ENCODE measurements around the gene PTPRZ1.
A peak's percentile ranks its signal among the peaks of the same experiment; 100 is the strongest.

Gene PTPRZ1

DNA sequence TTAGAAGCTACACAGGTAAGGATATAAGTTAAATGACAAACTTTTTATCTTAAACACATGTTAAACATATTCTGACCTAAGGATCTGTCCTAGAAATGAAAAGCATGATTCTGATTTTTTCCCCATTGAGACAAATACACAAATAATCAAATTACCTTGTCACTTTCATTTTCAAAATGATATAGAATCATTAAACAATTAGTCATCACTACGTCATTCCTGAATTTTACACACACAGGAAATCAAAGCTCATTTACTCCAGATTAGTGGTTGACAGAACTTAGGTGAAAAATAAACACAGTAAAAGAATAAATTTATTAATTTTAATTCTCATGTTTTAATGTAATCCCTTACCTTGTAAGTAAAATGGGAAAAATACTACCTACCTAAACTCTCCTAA, 182.1 kb downstream of the PTPRZ1 start:
- no peak for DNase-seq (ENCODE audit: low spot score)

DNA sequence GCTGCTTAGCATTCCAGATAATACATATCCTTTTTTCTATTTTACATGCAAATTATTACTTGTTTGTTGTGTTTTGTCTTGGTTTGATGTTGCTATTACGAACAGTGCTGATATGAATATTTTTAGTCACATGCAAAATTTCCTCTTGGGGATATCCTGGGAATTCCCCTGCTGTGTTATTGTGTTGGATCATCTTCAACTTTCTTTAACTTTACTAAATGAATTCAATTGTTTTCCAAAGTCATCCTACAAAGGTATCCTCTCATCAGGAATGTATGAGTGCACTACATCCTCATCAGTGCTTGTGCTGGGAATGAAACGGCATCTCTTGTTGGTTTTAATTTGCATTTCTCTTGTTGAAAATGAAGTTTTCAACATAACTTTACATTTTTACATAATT, 184.0 kb downstream of the PTPRZ1 start:
- no peak for DNase-seq (ENCODE audit: low spot score)

DNA sequence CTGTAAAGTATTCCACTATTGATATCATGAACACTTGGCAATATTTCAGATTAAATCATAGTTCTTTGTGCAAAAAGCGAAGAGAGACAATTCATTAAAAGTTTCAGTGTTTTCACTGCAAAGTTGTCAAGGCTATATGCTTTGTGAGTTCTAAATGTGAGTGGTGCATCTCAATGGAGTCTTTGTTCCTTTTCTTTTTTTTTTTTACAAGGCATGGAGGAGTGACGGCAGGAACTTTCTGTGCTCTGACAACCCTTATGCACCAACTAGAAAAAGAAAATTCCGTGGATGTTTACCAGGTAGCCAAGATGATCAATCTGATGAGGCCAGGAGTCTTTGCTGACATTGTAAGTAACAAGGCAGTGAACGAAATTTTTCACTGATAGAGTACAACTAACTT, 186.6 kb downstream of the PTPRZ1 start:
- DNase-seq (ENCODE audit: low spot score) = no peak

DNA sequence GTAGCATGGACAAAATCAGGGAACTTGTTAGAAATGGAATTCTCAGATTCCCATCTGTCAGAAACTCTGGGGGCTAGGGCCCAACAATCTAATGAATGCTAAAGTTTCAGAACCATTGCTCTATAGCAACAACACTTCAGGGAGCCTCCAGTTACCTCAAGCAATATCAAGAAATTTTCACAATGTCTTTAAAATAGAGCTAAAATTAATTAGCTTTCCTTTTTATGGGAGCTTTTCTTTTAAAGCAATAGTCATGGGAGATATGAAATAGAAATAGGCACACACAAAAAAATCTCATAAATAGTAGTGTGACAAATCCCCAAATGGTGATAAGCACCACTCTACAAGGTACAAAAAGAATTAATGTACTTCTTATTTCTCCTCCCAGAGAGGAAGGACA, 190.2 kb downstream of the PTPRZ1 start:
- DNase-seq (ENCODE audit: low spot score) = no peak

GRCh38 chr7:122064971-122065370, 192.0 kb downstream of the PTPRZ1 start:
- no peak for DNase-seq (ENCODE audit: low spot score)

DNA sequence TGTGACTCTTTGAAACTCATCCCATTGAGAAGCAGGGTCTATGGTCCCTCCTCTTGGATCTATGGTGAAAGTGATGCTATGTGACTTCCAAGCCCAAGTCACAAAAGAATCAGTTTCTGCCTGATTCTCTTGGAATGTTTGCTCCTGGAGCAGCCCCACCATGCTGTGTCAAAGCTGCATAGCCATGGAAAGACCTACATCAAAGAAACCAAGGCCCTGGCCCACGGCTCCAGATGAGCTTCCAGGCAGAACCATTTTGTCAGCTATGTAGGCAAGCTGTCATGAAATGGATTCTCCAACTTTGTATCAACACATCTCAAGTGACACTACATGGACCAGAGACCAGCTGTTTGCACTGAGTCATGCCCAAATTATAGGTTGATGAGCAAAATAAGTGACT, 194.1 kb downstream of the PTPRZ1 start:
- no peak for DNase-seq (ENCODE audit: low spot score)

GRCh38 chr7:122068046-122068445, 195.1 kb downstream of the PTPRZ1 start:
- no peak for DNase-seq (ENCODE audit: low spot score)

DNA sequence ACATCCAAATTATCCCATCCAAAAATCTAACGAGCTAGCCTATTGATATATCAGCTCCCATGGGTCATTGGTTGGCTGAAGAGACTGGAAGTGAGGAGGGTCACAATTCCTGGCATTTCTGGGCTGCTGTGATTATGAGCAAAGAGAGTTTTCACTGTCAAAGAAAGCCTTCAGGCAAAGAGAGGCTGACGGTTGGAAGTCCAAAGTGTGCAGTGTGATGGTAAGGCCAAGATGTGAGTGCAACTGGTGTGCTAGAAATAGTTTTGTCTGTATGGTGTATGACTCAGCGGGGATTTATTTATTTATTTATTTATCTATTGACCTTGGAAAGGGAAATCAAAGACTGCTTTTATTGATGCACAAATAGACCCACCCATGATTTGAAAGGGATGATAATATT, 196.0 kb downstream of the PTPRZ1 start:
- no peak for DNase-seq (ENCODE audit: low spot score)

GRCh38 chr7:122070062-122070461, 197.1 kb downstream of the PTPRZ1 start:
- no peak for DNase-seq (ENCODE audit: low spot score)

GRCh38 chr7:122070834-122071233, 197.9 kb downstream of the PTPRZ1 start:
- no peak for DNase-seq (ENCODE audit: low spot score)

DNA sequence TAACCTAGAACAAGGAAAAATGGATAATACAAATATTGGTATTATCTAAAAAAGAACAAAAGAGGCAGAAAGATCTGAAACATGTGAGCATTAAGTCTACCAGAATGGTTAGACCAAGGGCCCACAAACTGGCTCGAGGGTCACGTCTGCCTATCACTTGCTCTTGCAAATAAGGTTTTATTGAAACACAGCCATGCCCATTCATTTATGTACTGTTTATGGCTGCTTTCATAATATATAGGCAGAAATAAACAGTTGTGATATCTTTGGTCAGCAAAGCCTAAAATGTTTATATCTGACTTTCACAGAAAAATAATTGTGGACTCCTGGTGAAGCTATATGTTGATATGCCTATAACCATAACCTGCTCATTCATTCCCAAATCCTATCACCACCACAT, 199.3 kb downstream of the PTPRZ1 start:
- no peak for DNase-seq (ENCODE audit: low spot score)

DNA sequence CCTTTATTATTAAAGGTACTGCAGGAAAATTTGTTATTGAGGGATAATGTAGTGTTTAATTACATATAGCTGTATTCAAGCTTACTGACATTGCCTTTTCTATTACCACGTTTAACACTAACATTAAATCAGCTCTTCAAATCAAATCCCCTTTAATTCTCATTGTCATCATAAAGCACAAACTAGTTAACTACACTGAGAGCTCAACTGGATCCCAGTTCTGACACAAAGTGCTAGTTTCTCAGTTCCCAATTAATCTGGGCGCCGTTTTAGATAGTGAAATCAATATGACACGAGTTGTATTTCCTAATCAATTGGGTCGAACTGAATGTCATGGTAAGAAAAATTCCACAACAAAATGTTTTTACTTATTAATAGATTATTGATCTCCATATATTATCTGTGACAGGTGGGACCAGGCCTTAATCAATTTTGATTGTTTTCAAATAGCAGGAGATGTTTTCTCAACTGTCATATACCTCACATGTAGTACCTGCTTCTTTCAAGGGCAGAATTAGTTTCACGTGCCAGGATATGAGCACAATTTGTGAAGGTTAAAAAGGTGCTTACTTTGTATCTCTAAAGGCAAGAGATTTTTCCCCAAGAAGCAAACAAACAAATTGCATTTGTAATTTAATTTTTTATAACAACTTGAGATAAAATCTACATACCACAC, 200.1 kb downstream of the PTPRZ1 start:
- DNase-seq (ENCODE audit: low spot score) = no peak

GRCh38 chr7:122073635-122074034, 200.7 kb downstream of the PTPRZ1 start:
- DNase-seq (ENCODE audit: low spot score) = no peak

DNA sequence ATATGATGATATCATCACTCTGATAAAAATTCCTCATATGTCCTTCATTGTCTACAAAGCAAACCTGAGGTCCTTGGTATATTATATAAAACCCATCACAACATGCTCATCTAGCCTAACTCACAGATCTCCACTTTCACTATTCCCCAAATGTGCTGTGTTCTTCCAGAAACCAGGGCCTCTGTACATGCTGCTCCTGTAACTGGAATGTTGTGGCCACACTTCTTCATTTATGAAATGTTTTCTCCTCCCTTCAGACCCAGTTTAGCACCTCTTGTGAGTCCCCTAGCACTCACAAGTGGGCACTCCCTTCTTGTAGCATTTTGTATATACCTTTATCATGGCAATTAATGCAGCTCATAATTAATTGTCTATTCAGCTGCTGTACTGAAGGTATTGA, 209.2 kb downstream of the PTPRZ1 start:
- no peak for DNase-seq (ENCODE audit: low spot score)

DNA sequence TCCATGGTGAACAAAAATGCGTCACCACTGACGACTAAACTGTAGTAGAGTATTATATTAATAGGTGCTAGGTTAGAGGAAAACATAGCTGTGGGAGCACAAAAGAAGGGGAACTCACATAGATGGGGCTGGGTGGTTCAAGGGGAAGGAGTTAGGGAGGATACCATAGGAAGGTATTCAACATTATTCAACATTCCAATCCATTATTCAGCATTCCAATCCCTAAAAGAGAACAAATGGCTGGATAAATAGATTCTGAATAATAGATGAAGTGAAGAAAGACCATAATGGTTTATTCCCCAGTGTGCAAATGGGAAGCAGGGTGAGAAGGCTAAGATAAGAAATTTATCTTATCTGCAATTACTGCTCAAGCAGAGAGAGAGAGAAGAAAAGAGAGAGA, 209.7 kb downstream of the PTPRZ1 start:
- no peak for DNase-seq (ENCODE audit: low spot score)

GRCh38 chr7:122092964-122093797, 220.2 kb downstream of the PTPRZ1 start:
- peak; percentile 56 for DNase-seq (ENCODE audit: low spot score)

DNA sequence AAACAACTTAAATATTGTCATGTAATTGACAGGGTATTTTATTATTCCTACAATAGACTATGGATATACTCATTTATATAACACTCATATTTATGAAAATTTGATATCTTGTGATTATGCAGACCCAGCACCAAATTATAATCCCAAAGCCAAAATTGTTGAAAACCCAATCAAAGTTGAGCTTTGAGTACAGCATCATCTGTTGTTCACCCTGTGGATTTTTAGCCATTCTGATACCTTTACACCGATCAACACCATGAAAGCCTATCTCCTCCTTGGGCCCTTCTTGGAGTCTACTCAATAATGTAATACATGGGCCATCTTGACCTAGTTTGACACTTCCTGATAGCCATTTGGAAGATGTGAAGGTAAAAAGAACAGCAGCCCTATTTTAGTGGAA, 221.6 kb downstream of the PTPRZ1 start:
- no peak for DNase-seq (ENCODE audit: low spot score)

- DNase-seq (ENCODE audit: low spot score) = no peak
These were observed 222.7 kb downstream of the PTPRZ1 start for GRCh38 chr7:122095642-122096041.

GRCh38 chr7:122100021-122100420, 227.1 kb downstream of the PTPRZ1 start:
- DNase-seq (ENCODE audit: low spot score) = no peak

GRCh38 chr7:122103064-122103463, 230.1 kb downstream of the PTPRZ1 start:
- no peak for DNase-seq (ENCODE audit: low spot score)

All from CD4-positive, alpha-beta T cell treated with Interleukin-2 at 100 ng/mL for 4 hours (primary cell).